ENCODE results near the gene HCFC2. TPM values are rescaled to one million over a fixed set of nuclear protein-coding genes. Genes with fewer than 3 reads are reported as not detected.

Gene HCFC2
- total and polyA plus RNA-seq, 2 of the 8 experiments (the other 6 are each of a cell fraction or from before 2014, with no cell fraction given): 0.62 to 1.8 TPM

- FAIRE-seq: no peak
- CTCF ChIA-PET (ENCODE audit: partially characterized antibody): no interaction called here
- 90% methylated on average over 2 of the region's 2 CpGs; no CpG with 5 or more reads in 1 of the 2 experiments for WGBS, 2 experiments (ENCODE audit: extremely low coverage in 1 of 2, insufficient coverage in 1 of 2, insufficient read length in 1 of 2, insufficient replicate concordance in 2 of 2, low coverage in 1 of 2, low lambda C conversion rate in 2 of 2, missing lambda C conversion rate in 1 of 2)
Observed at GRCh38 chr12:104072099-104072498, 7.8 kb downstream of the HCFC2 start.

More at GRCh38 chr12:104072099-104072498, 7.8 kb downstream of the HCFC2 start:
- H3K56ac ChIP-seq (replicated peaks; ENCODE audit: insufficient read length, low read depth, low read length): no peak overlapping the region
- no peak overlapping the region for H2BK20ac ChIP-seq (ENCODE audit: low read length)
- H2AFZ ChIP-seq (ENCODE audit: low read length): no peak overlapping the region
- H3K4me2 ChIP-seq (ENCODE audit: insufficient read depth in 1 of 2, low read depth in 2 of 2, low read length in 2 of 2): no peak overlapping the region
- DNase-seq (ENCODE audit: low read depth in 1 of 2, low spot score in 2 of 2): no peak
- no peaks in the 10 kb centered on the region for H3K23me2 ChIP-seq (ENCODE audit: low read depth, low read length)
- H3K14ac ChIP-seq (ENCODE audit: insufficient read length): no peak overlapping the region
- no peak overlapping the region for H4K8ac ChIP-seq (ENCODE audit: extremely low read depth, insufficient read depth, low read length)
- H2BK120ac ChIP-seq (replicated peaks; ENCODE audit: low read depth, low read length): no peak overlapping the region
- no peak overlapping the region for H3K4me3 ChIP-seq (ENCODE audit: extremely low read depth in 1 of 4, insufficient read depth in 2 of 4, low read depth in 3 of 4, low read length in 4 of 4)
- H3K4me1 ChIP-seq (replicated peaks in 1 of 4; ENCODE audit: control insufficient read depth in 3 of 4, insufficient read depth in 4 of 4, low read length in 3 of 4): no peaks in the 10 kb centered on the region
- H4K20me1 ChIP-seq (replicated peaks in 1 of 2; ENCODE audit: control insufficient read depth in 1 of 2, insufficient read depth in 2 of 2, low read length in 2 of 2): no peaks in the 10 kb centered on the region
- no peak for TF ChIP-seq TAF1 (IDR thresholded peaks at IDR 0.05; ENCODE audit: low read depth, low read length)
- no peak for TF ChIP-seq RFX5 (IDR thresholded peaks at IDR 0.05; ENCODE audit: borderline replicate concordance, low read depth, low read length)
- TF ChIP-seq EGR1 (IDR thresholded peaks at IDR 0.05; ENCODE audit: borderline replicate concordance, low read depth, low read length): no peak
- no peak for TF ChIP-seq CREB1 (IDR thresholded peaks at IDR 0.05)
- no peak overlapping the region for H2BK15ac ChIP-seq (ENCODE audit: low read length)
- no peaks in the 10 kb centered on the region for H3K79me1 ChIP-seq (ENCODE audit: low read depth, low read length)
- no peaks in the 10 kb centered on the region for H3K27me3 ChIP-seq (replicated peaks in 1 of 4; ENCODE audit: control insufficient read depth in 3 of 4, extremely low read depth in 1 of 4, insufficient read depth in 3 of 4, low read length in 3 of 4)
- no peaks in the 10 kb centered on the region for H3K79me2 ChIP-seq (ENCODE audit: control insufficient read depth in 1 of 2, insufficient read depth in 2 of 2, low read length in 2 of 2)
- no peak overlapping the region for H4K91ac ChIP-seq (replicated peaks; ENCODE audit: insufficient read length, low read length)
- H2BK12ac ChIP-seq (ENCODE audit: low read depth, low read length): no peak overlapping the region
- H3K9ac ChIP-seq (replicated peaks in 1 of 4; ENCODE audit: extremely low read depth in 1 of 4, low read depth in 3 of 4, low read length in 3 of 4): no peak overlapping the region
- H3K27ac ChIP-seq (ENCODE audit: low read depth, low read length): no peak overlapping the region
- no peak overlapping the region for H2BK5ac ChIP-seq (ENCODE audit: low read depth, low read length)
- POLR2A ChIA-PET (ENCODE audit: partially characterized antibody): no interaction called here
- no peaks in the 10 kb centered on the region for H3K36me3 ChIP-seq (ENCODE audit: control insufficient read depth in 2 of 4, insufficient read depth in 4 of 4, low read length in 3 of 4)
- H3K23ac ChIP-seq (ENCODE audit: insufficient read length): no peak overlapping the region
- no peak overlapping the region for H2AK5ac ChIP-seq (ENCODE audit: low read depth, low read length)
- H3K18ac ChIP-seq (ENCODE audit: extremely low read depth, low read length): no peak overlapping the region
- H3K9me3 ChIP-seq (ENCODE audit: insufficient read depth in 2 of 2, low read depth in 1 of 2, low read length in 1 of 2): no peaks in the 10 kb centered on the region
- no peak overlapping the region for H4K5ac ChIP-seq (ENCODE audit: insufficient read length, low read depth, low read length)
- H3K4ac ChIP-seq (replicated peaks; ENCODE audit: insufficient read length, low read depth, low read length): no peak overlapping the region

Measured in H1 (cell line).